ENCODE results near the gene EEF1AKMT2. TPM values are rescaled to one million over a fixed set of nuclear protein-coding genes. Genes with fewer than 3 reads are reported as not detected.

Gene EEF1AKMT2
- total RNA-seq, 4 donors from 2014 or later: 8.3 to 17.5 (median 12.7) TPM

DNA sequence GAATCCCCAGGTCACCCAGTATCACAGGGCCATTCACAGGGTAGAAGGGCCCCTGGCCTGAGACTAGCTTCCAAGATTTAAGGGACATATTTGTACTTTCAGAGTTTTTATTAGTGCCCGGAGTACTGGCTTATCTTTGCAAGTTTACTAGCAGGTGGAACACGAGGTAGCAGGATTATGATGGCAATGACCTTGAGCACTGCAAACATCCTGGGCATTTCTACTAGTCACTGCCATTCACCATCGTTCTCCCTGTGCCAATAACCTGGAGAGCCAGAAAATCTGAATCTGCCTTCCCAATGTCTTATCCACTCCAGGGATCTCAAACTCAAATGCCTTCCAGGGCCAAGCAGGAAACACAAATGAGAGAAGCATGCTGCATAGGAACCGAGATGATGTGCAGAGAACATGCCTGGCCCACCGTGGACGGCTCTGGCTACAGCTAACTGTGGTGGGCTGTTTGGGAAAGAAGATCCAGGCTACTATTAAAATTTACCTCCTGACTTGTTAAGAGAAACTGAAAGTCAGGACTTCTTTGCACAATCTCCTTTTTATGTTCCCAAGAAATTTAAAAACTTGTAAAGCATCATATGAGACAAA, 64.2 kb downstream of the EEF1AKMT2 start:
- H3K27ac ChIP-seq: peak overlapping the region; percentile 58 to 95 (median 86)
- DNase-seq: no peak
- no peaks in the 10 kb centered on the region for H3K27me3 ChIP-seq
- WGBS, 2 donors: 64 to 77% methylated on average over 6 of the region's 6 CpGs
- peaks cover 0 to 29% (median 0%) of the 10 kb centered on the region in 3 donors for H3K36me3 ChIP-seq
- intact Hi-C loops (cut with DNase I): no loop called here
- H3K9me3 ChIP-seq: no peaks in the 10 kb centered on the region
- no peak for TF ChIP-seq POLR2A (IDR thresholded peaks at IDR 0.05)
- TF ChIP-seq, protein P1, sequence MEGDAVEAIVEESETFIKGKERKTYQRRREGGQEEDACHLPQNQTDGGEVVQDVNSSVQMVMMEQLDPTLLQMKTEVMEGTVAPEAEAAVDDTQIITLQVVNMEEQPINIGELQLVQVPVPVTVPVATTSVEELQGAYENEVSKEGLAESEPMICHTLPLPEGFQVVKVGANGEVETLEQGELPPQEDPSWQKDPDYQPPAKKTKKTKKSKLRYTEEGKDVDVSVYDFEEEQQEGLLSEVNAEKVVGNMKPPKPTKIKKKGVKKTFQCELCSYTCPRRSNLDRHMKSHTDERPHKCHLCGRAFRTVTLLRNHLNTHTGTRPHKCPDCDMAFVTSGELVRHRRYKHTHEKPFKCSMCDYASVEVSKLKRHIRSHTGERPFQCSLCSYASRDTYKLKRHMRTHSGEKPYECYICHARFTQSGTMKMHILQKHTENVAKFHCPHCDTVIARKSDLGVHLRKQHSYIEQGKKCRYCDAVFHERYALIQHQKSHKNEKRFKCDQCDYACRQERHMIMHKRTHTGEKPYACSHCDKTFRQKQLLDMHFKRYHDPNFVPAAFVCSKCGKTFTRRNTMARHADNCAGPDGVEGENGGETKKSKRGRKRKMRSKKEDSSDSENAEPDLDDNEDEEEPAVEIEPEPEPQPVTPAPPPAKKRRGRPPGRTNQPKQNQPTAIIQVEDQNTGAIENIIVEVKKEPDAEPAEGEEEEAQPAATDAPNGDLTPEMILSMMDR (IDR thresholded peaks at IDR 0.05): no peak
- no peak overlapping the region for H3K4me3 ChIP-seq
- H3K4me1 ChIP-seq: peaks cover 51 to 99% (median 75%) of the 10 kb centered on the region in 3 donors

DNA sequence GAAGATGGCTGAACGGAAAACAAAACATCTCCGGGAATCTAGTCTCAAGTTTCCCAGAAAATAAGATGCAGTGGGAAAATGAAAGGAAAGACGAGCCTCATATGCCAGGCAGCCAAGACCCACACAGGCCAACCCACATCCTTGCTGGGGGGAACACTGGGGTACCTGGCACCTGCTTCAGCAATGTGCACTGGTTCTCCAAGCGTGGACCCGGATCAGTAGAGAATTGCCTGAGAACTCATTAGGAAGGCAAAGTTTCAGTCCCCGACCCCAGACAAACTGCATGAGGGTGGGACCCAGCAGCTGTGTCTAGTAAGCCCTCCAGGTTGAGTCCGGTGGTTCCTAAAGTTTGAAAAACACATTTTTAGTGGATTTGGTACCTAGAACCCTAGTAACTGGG, 65.9 kb downstream of the EEF1AKMT2 start:
- Histone ChIP-seq H3K4me3 (no peak overlapping the region), H3K4me1 (peaks cover 62 to 99% (median 79%) of the 10 kb centered on the region in 3 donors), H3K9me3 (no peaks in the 10 kb centered on the region), H3K27ac (no peak overlapping the region), H3K27me3 (no peaks in the 10 kb centered on the region), H3K36me3 (peaks cover 0 to 25% (median 0%) of the 10 kb centered on the region in 3 donors)
- intact Hi-C loops (cut with DNase I): no loop called here
- no peak for DNase-seq
- 95% methylated on average over 7 of the region's 7 CpGs for WGBS, 2 donors
- no peak for TF ChIP-seq POLR2A (IDR thresholded peaks at IDR 0.05)
- TF ChIP-seq, protein P1 (IDR thresholded peaks at IDR 0.05): no peak

GRCh38 chr10:124725171-124725631, 66.5 kb downstream of the EEF1AKMT2 start:
- H3K27me3 ChIP-seq: no peaks in the 10 kb centered on the region
- peak overlapping the region; percentile 80 to 91 (median 90) for H3K27ac ChIP-seq
- H3K4me1 ChIP-seq: peaks cover 65 to 99% (median 83%) of the 10 kb centered on the region in 3 donors

DNA sequence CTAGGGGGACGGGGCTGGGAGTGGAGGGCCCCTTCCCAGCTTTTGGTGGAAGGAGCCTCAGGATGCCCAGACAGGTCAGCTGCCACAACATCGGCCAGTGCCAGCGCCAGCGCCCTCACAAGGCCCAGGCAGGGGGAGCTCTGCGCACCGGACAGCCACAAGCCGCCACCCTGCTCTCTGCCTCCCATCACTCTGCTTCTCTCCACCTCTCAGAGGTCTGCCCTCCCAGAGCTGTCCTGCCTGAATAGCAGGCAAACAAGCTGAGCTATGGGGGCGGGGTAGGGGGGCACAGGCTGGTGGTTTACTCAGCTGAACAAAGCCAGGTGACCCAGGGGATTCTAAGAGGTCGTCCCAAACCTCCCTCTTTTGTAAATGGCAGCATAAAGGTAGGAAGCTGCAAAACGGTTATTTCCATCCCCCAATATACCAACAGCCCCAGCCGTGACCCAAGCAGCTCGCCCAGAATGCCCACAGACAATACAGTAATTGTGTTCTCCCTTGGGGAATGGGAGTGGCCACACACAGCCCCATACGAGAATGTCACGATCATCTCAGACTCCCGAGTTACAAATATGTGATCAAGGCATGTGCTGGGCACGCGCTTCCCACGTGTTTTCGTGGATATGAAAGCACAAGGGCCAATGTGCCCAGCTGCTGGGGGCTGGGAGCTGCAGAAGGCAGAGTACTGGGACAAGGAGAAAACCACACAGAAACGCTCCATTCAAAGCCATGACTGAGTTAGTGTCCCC, 67.2 kb downstream of the EEF1AKMT2 start:
- no peaks in the 10 kb centered on the region for H3K27me3 ChIP-seq
- TF ChIP-seq, protein P1 (IDR thresholded peaks at IDR 0.05): no peak
- no peak for TF ChIP-seq POLR2A (IDR thresholded peaks at IDR 0.05)
- peak overlapping the region; percentile 80 to 91 (median 90) for H3K27ac ChIP-seq
- H3K4me1 ChIP-seq: peaks cover 67 to 99% (median 83%) of the 10 kb centered on the region in 3 donors
- H3K4me3 ChIP-seq: no peak overlapping the region
- WGBS, 2 donors: 36 to 64% methylated on average over 10 to 12 of the region's 20 CpGs
- intact Hi-C loops (cut with DNase I): no loop called here
- no peaks in the 10 kb centered on the region for H3K9me3 ChIP-seq
- H3K36me3 ChIP-seq: peaks cover 0 to 12% (median 0%) of the 10 kb centered on the region in 3 donors
- DNase-seq: no peak

More at GRCh38 chr10:124725171-124725631, 66.5 kb downstream of the EEF1AKMT2 start:
- Histone ChIP-seq H3K4me3 (no peak overlapping the region), H3K9me3 (no peaks in the 10 kb centered on the region), H3K36me3 (peaks cover 0 to 19% (median 0%) of the 10 kb centered on the region in 3 donors)
- intact Hi-C loops (cut with DNase I): no loop called here
- 95% methylated on average over 4 of the region's 9 CpGs; no CpG with 5 or more reads in 1 of the 2 donors for WGBS, 2 donors
- DNase-seq: no peak
- TF ChIP-seq POLR2A (IDR thresholded peaks at IDR 0.05): no peak
- TF ChIP-seq, protein P1 (IDR thresholded peaks at IDR 0.05): no peak

DNA sequence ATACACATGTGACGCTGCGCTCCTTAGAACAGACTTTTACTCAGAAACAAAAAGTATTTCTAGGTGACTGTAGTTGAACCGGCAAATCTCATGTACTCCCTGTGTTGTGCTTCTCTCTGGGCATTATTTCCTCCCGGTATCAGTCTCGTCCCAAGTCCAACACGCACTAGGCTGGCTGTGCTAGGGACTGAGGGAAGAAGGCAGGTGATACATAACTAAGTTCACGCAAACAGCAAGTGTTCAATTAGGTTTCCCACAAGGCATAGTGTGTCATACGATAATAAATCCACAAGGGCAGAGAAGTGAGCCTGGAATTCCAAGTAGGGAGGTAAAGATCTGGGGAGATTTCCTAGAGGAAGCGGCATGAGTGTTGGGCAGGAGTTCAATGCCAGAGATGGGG, 67.9 kb downstream of the EEF1AKMT2 start:
- TF ChIP-seq POLR2A (IDR thresholded peaks at IDR 0.05): no peak
- TF ChIP-seq, protein P1 (IDR thresholded peaks at IDR 0.05): no peak
- H3K27ac ChIP-seq: peak overlapping the region; percentile 80 to 91 (median 90)
- WGBS, 2 donors: 43 to 44% methylated on average over 9 of the region's 9 CpGs
- H3K27me3 ChIP-seq: no peaks in the 10 kb centered on the region
- H3K4me3 ChIP-seq: peak overlapping the region in 1 of 4 donors; percentile 25
- intact Hi-C loops (cut with DNase I): no loop called here
- H3K9me3 ChIP-seq: no peaks in the 10 kb centered on the region
- peaks cover 68 to 99% (median 83%) of the 10 kb centered on the region in 3 donors for H3K4me1 ChIP-seq
- peaks cover 0 to 12% (median 0%) of the 10 kb centered on the region in 3 donors for H3K36me3 ChIP-seq
- no peak for DNase-seq
